HepG2 (cell line): ENCODE data around the gene MRPS14. TPM values are rescaled to one million over a fixed set of nuclear protein-coding genes. Genes with fewer than 3 reads are reported as not detected.

Experiments used
- ATAC-seq: fragments of 200-7000 bp; cut with Tn5 transposase; 3 replicates; pipeline ENCODE4 v1.9.1; 2020; ENCODE audit warnings: mild to moderate bottlenecking, moderate library complexity
- BruUV-seq: library from RNA; stranded (reverse); fragments of 400-500 nt; replicated peaks from 2 replicates; lab custom pipeline; 2021; lab: Mats Ljungman, UMichigan
- CTCF ChIA-PET: fragments of 300-600 bp; formaldehyde crosslinking; extraction: SDS; loops from one replicate; lab custom pipeline; 2021; ENCODE audit warnings: low total read pairs, inconsistent platforms, low intra/inter-chr PET ratio; lab: Yijun Ruan, JAX
- POLR2A ChIA-PET: fragments of 350-600 bp; sonication (Branson Sonifier 250); formaldehyde crosslinking; loops from one replicate; lab custom pipeline; 2020; ENCODE audit warnings: antibody characterized with exemption, inconsistent platforms; lab: Yijun Ruan, JAX
- DNase-seq: peaks from one replicate; pipeline ENCODE4 v3.0.0-alpha.2; 2015; ENCODE audit warnings: low spot score
- FAIRE-seq: peaks from 3 replicates; lab custom pipeline; 2011; peaks lifted over from hg19 to GRCh38; lab: Jason Lieb, UNC
- H2AFZ ChIP-seq: one replicate; pipeline ENCODE4 v1.6.1; 2011; ENCODE audit warnings: low read length, inconsistent platforms
- H3K27ac ChIP-seq: fragments of 300-600 bp; 3 replicates; pipeline ENCODE4 v1.8.0; 2011; ENCODE audit warnings: mixed run types, mild to moderate bottlenecking, mixed read lengths, low read length, inconsistent platforms; ENCODE audit not compliant: insufficient read depth; ENCODE audit errors: extremely low read length
- H3K27me3 ChIP-seq, 2 experiments: fragments of 200-600 bp in 1 of 2; 2 replicates in 1 of 2; 3 replicates in 1 of 2; pipeline versions ENCODE4 v1.6.0 to v1.8.0; 2011; ENCODE audit warnings: low read length in 2 of 2, mild to moderate bottlenecking in 2 of 2, moderate library complexity in 2 of 2, inconsistent platforms in 1 of 2; ENCODE audit not compliant: insufficient read depth in 2 of 2, control insufficient read depth in 1 of 2
- H3K36me3 ChIP-seq, 2 experiments: fragments of 200-600 bp in 1 of 2; replicated peaks in 1 of 2; 2 replicates in 1 of 2; 3 replicates in 1 of 2; pipeline versions ENCODE4 v1.5.1 to v1.8.0; 2011; ENCODE audit warnings: low read length in 2 of 2, inconsistent platforms in 1 of 2; ENCODE audit not compliant: insufficient read depth in 2 of 2, control insufficient read depth in 1 of 2
- H3K4me1 ChIP-seq: 2 replicates; pipeline ENCODE4 v1.5.1; 2012; ENCODE audit warnings: low read length, inconsistent platforms; ENCODE audit not compliant: insufficient read depth
- H3K4me2 ChIP-seq: 2 replicates; pipeline ENCODE4 v1.6.0; 2011; ENCODE audit warnings: low read depth, low read length, inconsistent platforms
- H3K4me3 ChIP-seq, 3 experiments: fragments of 200-600 bp in 1 of 3; sonication (generic), shearing (Covaris generic) in 1 of 3; replicated peaks in 1 of 3; 2 replicates each; pipeline ENCODE4 v1.5.1; 2011 to 2016; ENCODE audit warnings: low read length in 3 of 3, inconsistent platforms in 2 of 3, low read depth in 2 of 3, mild to moderate bottlenecking in 2 of 3, control low read depth in 1 of 3, mixed read lengths in 1 of 3; ENCODE audit not compliant: insufficient read depth in 1 of 3
- H3K79me2 ChIP-seq: one replicate; pipeline ENCODE4 v1.6.1; 2011; ENCODE audit warnings: low read length, inconsistent platforms; ENCODE audit not compliant: insufficient read depth
- H3K9ac ChIP-seq: 2 replicates; pipeline ENCODE4 v1.6.0; 2011; ENCODE audit warnings: mild to moderate bottlenecking, low read depth, low read length, inconsistent platforms; ENCODE audit not compliant: insufficient read depth
- H3K9me3 ChIP-seq: 2 replicates; pipeline ENCODE4 v1.5.1; 2012; ENCODE audit warnings: mild to moderate bottlenecking, low read length
- H4K20me1 ChIP-seq: 2 replicates; pipeline ENCODE4 v1.6.0; 2011; ENCODE audit warnings: inconsistent platforms, mild to moderate bottlenecking, low read length, moderate library complexity; ENCODE audit not compliant: insufficient read depth
- ATF7-NPFF ChIP-seq: sonication (generic); formaldehyde crosslinking; IDR thresholded peaks from 2 replicates; pipeline ENCODE4 v1.8.1; 2023; ENCODE audit warnings: mild to moderate bottlenecking, low read depth, missing genetic modification reagents, moderate library complexity
- JARID2 ChIP-seq: sonication (generic); formaldehyde crosslinking; IDR thresholded peaks from 2 replicates; pipeline ENCODE4 v1.8.1; 2023; ENCODE audit warnings: missing genetic modification reagents, inconsistent platforms; ENCODE audit not compliant: insufficient replicate concordance
- POLR2A ChIP-seq, 2 experiments: IDR thresholded peaks; 2 replicates each; pipeline ENCODE4 v1.6.1; 2011; ENCODE audit warnings: low read depth in 2 of 2, low read length in 2 of 2, mild to moderate bottlenecking in 1 of 2, moderate library complexity in 1 of 2; ENCODE audit not compliant: insufficient read depth in 1 of 2
- PREB ChIP-seq: sonication (generic); formaldehyde crosslinking; IDR thresholded peaks from 2 replicates; pipeline ENCODE4 v1.4.0; 2020; ENCODE audit warnings: missing genetic modification reagents
- SATB2 ChIP-seq: sonication (generic); formaldehyde crosslinking; IDR thresholded peaks from 2 replicates; pipeline ENCODE4 v1.5.0; 2020; ENCODE audit warnings: missing genetic modification reagents
- SNAPC5 ChIP-seq: sonication (generic); formaldehyde crosslinking; IDR thresholded peaks from 2 replicates; pipeline ENCODE4 v1.8.1; 2023; ENCODE audit warnings: mild to moderate bottlenecking, missing genetic modification reagents, borderline replicate concordance
- SOX13 ChIP-seq, 3 experiments: fragments of 450-650 bp in 1 of 3; sonication (generic) in 1 of 3; formaldehyde crosslinking in 1 of 3; IDR thresholded peaks in 2 of 3; conservative IDR thresholded peaks in 1 of 3; 2 replicates each; pipeline versions ENCODE4 v1.5.0 to v1.6.1; 2016 to 2020; ENCODE audit warnings: antibody characterized with exemption in 1 of 3, mild to moderate bottlenecking in 1 of 3, missing compliant biosample characterization in 1 of 3, missing genetic modification reagents in 1 of 3, moderate library complexity in 1 of 3
- SRF ChIP-seq: IDR thresholded peaks from 2 replicates; pipeline ENCODE4 v1.6.1; 2011; ENCODE audit warnings: mild to moderate bottlenecking, low read depth, low read length, moderate library complexity
- SRSF1 ChIP-seq: fragments of 200-400 bp; formaldehyde crosslinking; optimal IDR thresholded peaks from 2 replicates; pipeline ENCODE3; 2017; ENCODE audit warnings: mild to moderate bottlenecking, low read depth, low read length, moderate library complexity
- ZBTB3 ChIP-seq: sonication (generic); formaldehyde crosslinking; IDR thresholded peaks from 2 replicates; pipeline ENCODE4 v1.4.0; 2020; ENCODE audit warnings: low read depth, mild to moderate bottlenecking, moderate library complexity, missing genetic modification reagents, borderline replicate concordance
- ZNF362 ChIP-seq: sonication (generic); formaldehyde crosslinking; IDR thresholded peaks from 2 replicates; pipeline ENCODE4 v1.4.0; 2020; ENCODE audit warnings: missing genetic modification reagents, mild to moderate bottlenecking, borderline replicate concordance
- ZNF644 ChIP-seq: IDR thresholded peaks from 2 replicates; pipeline ENCODE4 v1.6.1; 2016; ENCODE audit warnings: low read depth
- ZNF710 ChIP-seq: sonication (generic); formaldehyde crosslinking; IDR thresholded peaks from 2 replicates; pipeline ENCODE4 v1.5.0; 2020; ENCODE audit warnings: mild to moderate bottlenecking, missing genetic modification reagents, borderline replicate concordance
- ZSCAN30 ChIP-seq: sonication (generic); formaldehyde crosslinking; IDR thresholded peaks from 2 replicates; pipeline ENCODE4 v1.5.0; 2020; ENCODE audit warnings: mild to moderate bottlenecking, missing genetic modification reagents
- WGBS: methylation state at CpG from one replicate; pipeline ENCODE4 v1.1.6; 2017; ENCODE audit warnings: low lambda C conversion rate; 5-methylcytosine and 5-hydroxymethylcytosine counted together
- in situ Hi-C: cut with HindIII; loops from 2 replicates; pipeline ENCODE4 v1.10.0; 2017; ENCODE audit warnings: low pct_unique_long_range_greater_than_20kb; ENCODE audit not compliant: extremely low pct_ligation_motif_present
- intact Hi-C: fragments of 100-400 bp; cut with micrococcal nuclease; formaldehyde crosslinking; loops from one replicate; pipeline ENCODE4 v1.10.0; 2022; ENCODE audit not compliant: unreplicated experiment
- polyA plus RNA-seq, 8 experiments: library from polyadenylated mRNA; depleted of rRNA in 3 of 8; stranded (reverse) in 7 of 8; unstranded in 1 of 8; fragments of >200 nt; fragmentation: Illumina TruSeq in 4 of 8; extraction: Trizol in 4 of 8; gene quantifications; 2 replicates each; pipeline versions ENCODE4 v1.2.1 to v1.2.3, GENCODE V29; 2011 to 2016; ENCODE audit warnings: low read depth in 4 of 8, missing spikeins in 1 of 8, mixed read lengths in 1 of 8; ENCODE audit not compliant: insufficient read depth in 1 of 8
- total RNA-seq, 5 experiments: library from RNA; depleted of rRNA; stranded (reverse); fragments of >200 nt; fragmentation: Illumina TruSeq; extraction: Trizol; gene quantifications; 2 replicates each; pipeline ENCODE4 v1.2.3, GENCODE V29; 2016; ENCODE audit warnings: low read depth in 1 of 5

Gene MRPS14
- total and polyA plus RNA-seq, 2 of the 13 experiments (the other 11 are each of a cell fraction or from before 2014, with no cell fraction given) = 36.6 to 43.2 TPM

GRCh38 chr1:174988986-174989385 lies 34.2 kb downstream of the MRPS14 start:
- Histone ChIP-seq H3K4me1 (peaks cover 29% of the 10 kb centered on the region), H2AFZ (no peak overlapping the region), H3K4me2 (no peak overlapping the region), H3K27ac (no peak overlapping the region), H3K79me2 (no peaks in the 10 kb centered on the region), H3K27me3 (no peaks in the 10 kb centered on the region), H3K36me3 (no peaks in the 10 kb centered on the region; a peak in 1 of 5 replicates), H3K4me3 (no peak overlapping the region), H3K9me3 (no peaks in the 10 kb centered on the region), H3K9ac (no peak overlapping the region), H4K20me1 (no peaks in the 10 kb centered on the region)
- FAIRE-seq (no peak), ATAC-seq (no peak), DNase-seq (no peak)
- no TSS peak for BruUV-seq
- no peak for TF ChIP-seq ZNF362 (CRISPR knock-in tag)
- TF ChIP-seq ZNF644 (CRISPR knock-in tag) = no peak
- no peak for TF ChIP-seq ZSCAN30 (CRISPR knock-in tag)
- TF ChIP-seq ZBTB3 (CRISPR knock-in tag) = no peak
- no peak for TF ChIP-seq SOX13 (IDR thresholded peaks at IDR 0.05)
- no peak for TF ChIP-seq SOX13 (CRISPR knock-in tag; conservative IDR thresholded peaks at IDR 0.05 in 1 of 2, IDR thresholded peaks at IDR 0.05 in 1 of 2)
- intact Hi-C loops = no loop called here
- in situ Hi-C loops = loop anchor here (25.0 kb wide), 1 partner anchor 727 kb away; no protein-coding TSS in a partner anchor
- CTCF ChIA-PET = no interaction called here
- POLR2A ChIA-PET = interaction anchor here (1.6 kb wide), 1 partner anchor 11 kb away, joined by 7 read pairs; the partner anchor contains the start of gene CACYBP
- 94% methylated on average over 3 of the region's 3 CpGs for WGBS

- no TSS peak for BruUV-seq
- Histone ChIP-seq H3K4me1 (peaks cover 29% of the 10 kb centered on the region), H3K36me3 (no peaks in the 10 kb centered on the region), H3K27me3 (no peaks in the 10 kb centered on the region), H3K4me3 (no peak overlapping the region), H3K9me3 (no peaks in the 10 kb centered on the region), H2AFZ (no peak overlapping the region), H3K27ac (no peak overlapping the region), H3K9ac (no peak overlapping the region), H3K4me2 (no peak overlapping the region), H4K20me1 (no peaks in the 10 kb centered on the region), H3K79me2 (no peaks in the 10 kb centered on the region)
- in situ Hi-C loops (loop anchor here (25.0 kb wide), 1 partner anchor 726 kb away; no protein-coding TSS in a partner anchor), intact Hi-C loops (no loop called here)
- FAIRE-seq = no peak
- no peak for DNase-seq
- ChIA-PET POLR2A (interaction anchor here (1.6 kb wide), 1 partner anchor 11 kb away, joined by 7 read pairs; the partner anchor contains the start of gene CACYBP), CTCF (no interaction called here)
- ATAC-seq = no peak
- TF ChIP-seq ZNF710 (CRISPR knock-in tag) (no peak), POLR2A (IDR thresholded peaks at IDR 0.05; ENCODE audit: insufficient read depth in 1 of 2, low read depth in 2 of 2, low read length in 2 of 2) (no peak), PREB (CRISPR knock-in tag) (no peak), SRF (no peak), SNAPC5 (CRISPR knock-in tag) (no peak), ATF7-NPFF (CRISPR knock-in tag) (no peak), SATB2 (no peak), SRSF1 (no peak), JARID2 (no peak)
Measured at GRCh38 chr1:174988539-174988938, 34.7 kb downstream of the MRPS14 start.
